ENCODE measurements around the gene ZRSR2.
"Not testable (repeated sequence)": the region's sequence is repeated elsewhere in the genome, so short reads cannot be mapped to it uniquely, and the experiment has no call there.

Gene ZRSR2

DNA sequence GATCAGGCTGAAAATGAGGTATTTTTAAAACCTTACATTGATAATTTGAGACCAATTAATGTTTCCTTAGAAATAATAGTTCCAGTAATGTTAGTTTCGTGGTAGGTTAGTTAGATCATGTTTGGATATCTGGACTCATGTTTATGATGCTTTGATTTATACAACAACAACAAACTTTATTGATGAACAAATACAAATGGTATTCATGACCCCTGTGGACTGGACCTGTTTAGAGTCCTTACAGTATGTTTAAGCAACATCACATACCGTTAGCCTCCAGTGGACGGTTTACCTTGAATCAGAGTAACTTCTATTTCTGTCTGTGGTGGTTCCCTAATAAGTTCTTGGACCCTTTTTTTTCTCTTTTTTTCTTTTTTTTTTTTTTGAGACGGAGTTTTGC, 18.0 kb downstream of the ZRSR2 start:
- no peak for DNase-seq

DNA sequence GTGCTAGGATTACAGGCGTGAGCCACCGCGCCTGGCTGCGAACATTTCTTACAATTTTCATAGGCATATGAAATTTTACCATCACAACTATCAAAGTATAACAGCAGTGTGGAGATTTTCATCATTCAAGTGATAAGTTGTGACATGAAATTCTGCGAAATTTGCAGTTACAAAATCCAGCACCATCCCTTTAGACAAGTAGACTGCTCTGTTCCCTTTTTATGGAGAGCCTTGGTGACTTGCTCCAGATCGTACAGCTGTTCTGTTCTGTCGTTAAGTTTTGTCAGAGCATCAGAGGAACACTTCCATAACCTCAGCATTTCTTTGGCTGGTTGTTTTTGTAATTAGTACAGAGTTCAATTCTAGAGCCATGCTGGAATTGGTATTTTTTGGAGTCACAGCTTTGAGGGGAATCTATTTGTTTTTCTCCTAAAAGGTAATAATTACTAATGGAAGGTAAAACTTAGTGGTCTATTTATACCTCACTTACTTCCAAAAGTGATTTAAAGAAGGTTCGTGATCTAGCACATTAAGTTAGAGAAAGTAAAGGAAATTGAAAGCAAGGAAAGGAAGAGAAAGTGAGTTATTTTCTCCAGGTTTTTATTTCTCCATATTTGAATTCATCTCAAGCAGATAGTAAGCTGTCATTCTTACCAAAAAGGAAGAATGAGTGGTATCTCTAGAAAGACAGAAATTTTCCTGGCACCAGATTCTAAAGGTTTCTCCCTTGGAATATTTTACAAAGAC, 22.1 kb downstream of the ZRSR2 start:
- no peak for DNase-seq

DNA sequence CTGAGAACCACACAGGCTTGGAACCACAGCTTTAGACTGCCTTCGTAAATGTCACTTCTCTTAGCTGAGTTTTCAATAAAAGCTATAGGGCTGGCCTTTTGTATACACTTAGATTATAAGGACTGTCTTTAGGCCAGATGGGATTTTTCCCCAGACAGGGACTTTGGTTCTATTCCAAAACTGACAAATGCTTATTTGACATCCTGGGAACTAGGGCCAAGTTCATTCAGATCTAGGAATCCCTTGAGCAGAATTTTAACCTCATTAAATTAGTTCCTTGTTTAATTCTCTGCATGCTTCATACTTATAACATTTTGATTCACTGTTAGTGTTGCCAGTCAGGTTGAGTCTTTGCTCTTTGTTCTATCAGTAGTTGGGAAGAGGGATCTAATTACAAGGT, 23.1 kb downstream of the ZRSR2 start:
- no peak for DNase-seq

DNA sequence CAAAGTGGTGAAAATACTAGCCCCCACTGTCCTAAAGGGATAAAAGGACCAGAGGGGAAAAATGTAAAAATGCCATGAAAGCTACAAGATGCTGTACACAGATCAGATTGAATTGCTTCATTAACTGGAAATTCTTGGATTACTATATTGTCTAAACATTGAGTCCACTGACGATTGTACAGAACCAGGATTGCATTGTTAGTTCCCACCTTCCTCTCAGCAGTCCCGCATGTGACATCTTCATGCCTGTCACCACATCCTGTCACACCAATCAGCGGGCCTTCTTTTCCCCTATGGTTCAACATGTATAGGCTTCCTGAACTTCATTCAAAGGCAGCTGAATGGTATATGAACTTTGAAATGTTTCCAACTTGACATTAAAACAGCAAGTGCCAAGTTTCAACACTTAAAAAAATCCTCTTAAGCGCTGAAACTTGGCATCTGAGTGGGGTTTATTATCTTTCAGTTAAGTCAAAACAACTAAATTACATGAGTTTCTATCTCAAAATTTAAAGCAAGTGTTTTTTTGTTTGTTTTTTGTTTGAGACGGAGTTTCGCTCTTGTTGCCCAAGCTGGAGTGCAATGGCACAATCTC, 24.6 kb downstream of the ZRSR2 start:
- no peak for DNase-seq

DNA sequence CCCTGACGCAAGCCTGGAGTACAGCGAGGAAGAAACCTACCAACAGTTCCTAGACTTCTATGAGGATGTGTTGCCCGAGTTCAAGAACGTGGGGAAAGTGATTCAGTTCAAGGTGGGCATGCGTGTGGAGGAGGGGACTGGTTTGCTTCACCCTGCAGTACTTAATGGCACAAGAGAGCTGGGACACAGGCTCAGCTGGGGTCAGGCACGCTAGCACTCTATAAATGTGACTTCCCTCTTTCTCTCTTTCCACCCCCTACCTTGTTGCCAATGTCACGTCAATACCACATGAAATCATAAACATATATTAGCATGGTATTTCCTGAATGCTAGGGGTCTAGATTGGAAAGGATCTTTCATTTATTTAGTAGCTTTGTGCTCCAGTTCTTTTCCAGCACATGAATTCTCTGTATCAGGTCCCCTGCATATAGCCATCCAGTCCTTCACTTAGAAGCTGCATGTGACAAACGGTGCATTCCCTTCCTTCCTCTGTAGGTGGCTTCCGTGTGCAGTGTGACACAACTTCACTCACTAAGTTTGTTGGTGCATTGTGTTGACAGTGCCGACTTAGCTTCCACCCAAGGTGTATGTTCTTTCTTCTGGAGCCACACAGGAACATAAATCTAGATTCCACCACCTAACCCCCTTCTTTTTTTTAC, 25.6 kb downstream of the ZRSR2 start:
- no peak for DNase-seq

DNA sequence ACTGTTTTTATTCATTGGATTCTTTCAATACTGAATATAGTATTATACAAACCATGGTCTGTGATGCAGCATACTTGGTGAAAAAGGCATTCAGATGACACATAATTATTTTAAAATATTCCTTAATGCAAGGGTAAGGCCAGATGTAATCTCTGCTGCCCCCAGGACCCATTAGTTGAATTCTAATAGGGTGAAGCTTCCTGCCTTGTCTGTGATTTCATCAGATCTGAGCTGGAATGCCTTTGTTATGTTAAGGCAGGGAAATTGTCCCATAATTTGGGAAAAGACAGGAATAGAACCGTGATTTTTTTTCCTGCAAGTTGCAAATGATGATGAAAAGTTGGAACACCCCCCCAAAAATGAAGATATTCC, 26.1 kb downstream of the ZRSR2 start:
- no peak for DNase-seq

DNA sequence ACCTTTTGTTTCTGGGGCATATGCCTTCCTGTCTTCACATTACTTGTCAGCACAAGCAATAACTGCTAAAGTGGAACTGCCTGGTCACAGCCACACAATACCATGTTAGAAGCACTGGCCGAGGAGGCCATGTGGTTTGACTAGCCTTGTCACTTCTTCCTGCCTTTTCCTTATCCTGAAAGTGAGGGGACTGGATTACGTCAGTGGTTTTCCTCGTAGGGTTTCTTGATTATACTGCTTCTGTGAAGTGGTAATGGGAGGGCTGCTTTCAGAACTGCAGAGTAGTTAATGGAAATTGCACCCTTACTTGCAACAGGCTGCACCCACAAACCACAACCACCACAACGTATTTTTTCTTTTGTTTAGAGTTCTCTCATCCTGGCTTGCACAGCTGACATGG, 26.6 kb downstream of the ZRSR2 start:
- no peak for DNase-seq

DNA sequence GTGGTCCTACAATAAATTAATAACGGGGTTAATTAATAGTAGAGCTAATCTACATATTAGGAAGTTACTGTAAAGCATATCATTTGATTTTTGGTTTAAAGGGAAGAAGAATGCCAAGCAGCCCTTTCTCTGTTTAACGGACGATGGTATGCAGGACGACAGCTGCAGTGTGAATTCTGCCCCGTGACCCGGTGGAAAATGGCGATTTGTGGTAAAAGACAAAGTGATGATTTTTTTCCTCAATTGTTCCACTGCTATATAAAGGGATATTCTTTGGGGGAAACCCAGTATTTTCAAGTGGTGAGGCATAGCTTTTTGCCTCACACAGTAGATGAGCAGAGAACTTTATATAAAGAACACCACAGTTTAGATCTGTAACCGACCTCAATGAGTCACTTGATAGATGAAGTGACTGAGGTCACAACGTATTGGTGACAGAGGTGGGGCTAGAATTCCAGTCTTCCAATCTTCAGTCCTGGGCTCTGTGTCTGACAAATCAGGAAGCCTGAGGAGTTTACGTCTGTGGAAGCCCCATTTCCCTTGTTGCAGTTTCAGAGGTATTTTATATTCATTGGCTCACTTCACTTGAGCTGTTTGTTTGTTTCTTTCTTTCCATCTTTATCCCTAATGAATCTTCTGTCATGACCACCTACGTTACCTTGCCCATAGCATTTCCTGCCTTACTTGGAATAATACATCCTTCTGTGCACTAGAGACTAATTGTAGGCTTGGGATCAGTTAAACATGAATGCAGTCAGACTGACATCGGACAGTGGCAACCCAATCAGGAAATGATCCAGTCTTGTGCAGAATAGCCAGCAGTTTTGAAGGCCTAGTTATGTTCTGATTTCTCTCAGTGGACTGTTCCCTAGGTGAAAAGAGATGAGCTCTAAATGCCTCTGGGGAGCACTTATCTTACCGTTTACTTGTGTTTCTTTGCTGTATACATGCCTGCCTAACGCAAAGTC, 30.1 kb downstream of the ZRSR2 start:
- DNase-seq = no peak

DNA sequence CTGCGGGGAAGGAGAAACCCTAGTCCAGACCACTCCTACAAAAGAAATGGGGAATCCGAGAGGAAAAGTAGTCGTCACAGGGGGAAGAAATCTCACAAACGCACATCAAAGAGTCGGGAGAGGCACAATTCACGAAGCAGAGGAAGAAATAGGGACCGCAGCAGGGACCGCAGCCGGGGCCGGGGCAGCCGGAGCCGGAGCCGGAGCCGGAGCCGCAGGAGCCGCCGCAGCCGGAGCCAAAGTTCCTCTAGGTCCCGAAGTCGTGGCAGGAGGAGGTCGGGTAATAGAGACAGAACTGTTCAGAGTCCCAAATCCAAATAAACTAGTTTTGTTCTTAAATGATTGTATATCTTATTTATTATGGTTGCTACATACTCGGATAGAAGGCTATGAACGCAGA, 32.6 kb downstream of the ZRSR2 start:
- no peak for DNase-seq

DNA sequence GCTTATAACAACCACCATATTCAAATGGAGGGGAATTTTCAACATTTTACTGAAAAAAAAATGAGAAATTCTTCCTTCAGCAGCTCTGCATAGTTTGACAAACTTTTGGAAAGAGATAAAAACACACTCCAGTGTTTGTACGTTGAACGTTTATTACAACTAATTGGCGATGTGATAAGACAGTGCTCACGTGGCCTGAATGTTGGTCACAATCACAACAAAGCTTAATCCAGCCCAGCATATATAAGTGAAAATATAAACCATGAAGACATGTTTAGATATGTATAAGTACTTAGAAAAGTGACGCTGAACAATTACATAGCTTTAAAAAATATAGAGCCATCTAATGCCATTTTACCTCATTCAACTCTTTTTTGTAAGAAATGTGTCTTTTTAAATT, 35.7 kb downstream of the ZRSR2 start:
- DNase-seq = no peak

DNA sequence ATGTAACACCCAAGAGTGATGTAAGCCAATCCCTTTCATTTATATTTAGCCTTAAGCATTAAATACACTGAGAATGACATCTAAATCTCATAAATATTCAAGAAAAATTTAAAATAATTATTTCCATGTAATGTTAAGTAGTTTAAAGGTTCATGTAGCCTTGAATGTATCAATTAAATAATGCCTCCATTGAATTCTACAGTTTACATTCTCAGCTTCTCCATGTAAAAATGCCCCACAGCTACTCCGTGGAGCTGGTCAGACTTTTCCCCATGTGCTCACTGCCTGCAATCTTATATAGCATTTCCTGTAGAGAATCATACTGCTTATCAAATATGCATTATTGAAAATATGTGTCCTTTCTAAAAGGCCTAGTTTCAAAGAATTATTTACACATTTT, 38.9 kb downstream of the ZRSR2 start:
- DNase-seq = no peak

DNA sequence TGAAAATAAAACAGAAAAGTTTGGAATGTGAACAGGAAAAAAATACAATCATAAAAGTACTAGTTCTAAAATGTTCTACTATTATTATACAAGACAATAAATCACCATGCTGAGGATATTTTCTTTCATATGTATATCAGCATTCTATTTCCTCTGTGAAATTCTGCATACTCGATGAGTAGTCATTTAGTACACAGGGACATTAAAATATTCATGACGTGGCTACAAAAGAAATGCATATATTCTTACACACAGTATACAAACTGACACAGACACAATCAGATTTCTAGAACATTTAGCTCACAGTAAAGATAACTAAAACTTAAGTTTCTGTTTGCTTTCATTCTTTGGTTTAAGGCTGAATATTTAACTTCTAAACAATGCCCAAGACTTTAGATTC, 41.1 kb downstream of the ZRSR2 start:
- DNase-seq = not testable (repeated sequence)

DNA sequence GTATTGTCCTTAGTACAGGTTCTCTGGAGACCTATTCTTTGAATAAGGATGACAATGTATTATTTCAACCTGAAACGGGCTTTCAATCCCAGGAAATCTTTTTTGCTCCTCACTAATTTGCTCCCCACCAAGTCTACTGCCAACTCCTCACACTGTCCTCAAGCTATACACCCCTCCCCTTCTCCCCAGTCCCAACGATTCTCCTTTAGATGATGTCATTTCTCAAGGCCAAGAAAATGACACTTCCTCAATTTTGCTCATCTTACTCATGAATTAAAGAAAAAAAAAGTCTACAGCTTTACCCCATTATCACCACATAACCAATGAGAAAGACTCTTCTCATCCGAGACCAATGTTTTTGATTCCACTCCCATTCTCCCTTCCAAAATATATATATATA, 43.8 kb downstream of the ZRSR2 start:
- DNase-seq = no peak

DNA sequence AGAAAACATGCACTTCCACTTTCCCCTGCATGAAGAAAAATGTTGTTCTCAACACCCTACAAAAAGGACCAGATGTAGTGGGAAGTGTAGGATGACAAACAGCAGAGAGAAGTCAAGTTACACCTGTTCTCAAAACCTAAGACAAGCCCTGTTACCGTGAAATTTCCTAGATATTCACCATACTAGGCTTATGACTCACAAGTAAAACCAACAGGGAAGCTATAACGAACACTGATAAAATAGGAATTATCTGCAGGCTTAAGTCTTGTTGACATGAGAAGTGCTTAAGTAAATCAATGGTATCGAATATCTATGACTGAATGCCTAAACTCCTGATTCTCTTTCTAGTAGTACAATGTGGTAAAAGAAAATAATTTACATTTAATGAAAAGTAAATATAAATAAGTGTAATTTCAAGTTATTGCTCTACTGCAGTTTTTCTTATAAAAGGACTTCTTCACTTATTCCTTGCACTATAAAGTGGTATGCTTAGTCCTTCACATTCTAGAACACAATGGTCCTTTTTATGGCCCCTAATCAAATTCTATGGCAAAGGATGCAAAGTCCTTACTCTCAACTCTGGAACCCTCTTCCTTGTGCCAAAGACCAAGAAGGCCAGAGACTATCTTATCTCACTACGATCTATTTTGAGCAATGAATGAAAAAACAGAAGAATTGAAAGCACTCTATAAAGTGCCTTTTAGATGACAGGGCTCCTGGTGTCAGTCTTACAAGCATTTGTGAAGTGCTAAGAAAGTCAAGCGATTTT, 44.7 kb downstream of the ZRSR2 start:
- DNase-seq = no peak

DNA sequence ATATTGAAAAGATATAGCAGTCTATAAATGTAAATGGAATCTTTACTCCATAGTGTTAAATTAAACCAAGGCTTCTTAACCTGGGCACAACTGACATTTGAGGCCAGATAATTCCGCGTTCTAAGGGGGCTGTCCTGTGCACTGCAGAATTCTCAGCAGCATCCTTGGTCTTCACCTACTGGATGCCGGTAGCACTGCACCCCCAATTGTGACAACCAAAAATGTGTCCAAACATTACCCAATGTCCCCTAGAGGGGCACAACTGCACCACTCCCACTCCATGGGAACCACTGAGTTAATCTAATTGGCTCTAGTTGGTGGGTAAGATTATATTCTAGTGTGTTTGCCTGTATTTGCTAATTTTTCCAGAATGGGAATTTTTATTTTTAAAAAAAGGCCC, 47.7 kb downstream of the ZRSR2 start:
- DNase-seq = no peak

DNA sequence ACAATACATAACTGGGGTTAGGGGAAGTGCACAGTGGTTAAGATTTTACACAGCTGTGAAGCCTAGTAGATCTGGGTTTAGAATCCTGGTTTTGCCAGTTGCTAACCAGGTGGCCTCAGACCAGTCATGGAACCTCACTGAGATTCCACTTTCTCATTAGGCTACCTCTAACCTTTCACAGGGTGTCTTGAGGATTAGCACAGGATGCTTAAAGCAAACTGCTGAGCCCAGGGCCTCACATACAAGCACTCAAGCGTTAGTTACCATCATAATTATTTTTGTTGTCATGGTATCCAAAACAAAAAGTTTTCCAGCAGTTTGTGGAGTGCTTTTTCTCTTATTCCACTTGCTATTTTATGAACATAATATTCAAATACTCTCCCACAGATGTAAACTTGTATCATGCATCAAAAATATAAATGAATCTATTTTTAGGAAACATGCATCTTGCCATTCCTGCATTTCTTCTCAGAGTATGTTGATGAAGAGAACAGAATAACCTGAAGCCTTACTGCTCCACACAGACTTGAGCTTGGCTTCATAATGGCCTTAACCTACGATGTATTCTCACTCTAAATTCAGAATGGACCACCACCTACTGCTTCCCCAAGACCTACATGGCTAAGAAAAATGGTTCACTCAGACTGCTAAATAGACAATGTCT, 51.7 kb downstream of the ZRSR2 start:
- DNase-seq = no peak

DNA sequence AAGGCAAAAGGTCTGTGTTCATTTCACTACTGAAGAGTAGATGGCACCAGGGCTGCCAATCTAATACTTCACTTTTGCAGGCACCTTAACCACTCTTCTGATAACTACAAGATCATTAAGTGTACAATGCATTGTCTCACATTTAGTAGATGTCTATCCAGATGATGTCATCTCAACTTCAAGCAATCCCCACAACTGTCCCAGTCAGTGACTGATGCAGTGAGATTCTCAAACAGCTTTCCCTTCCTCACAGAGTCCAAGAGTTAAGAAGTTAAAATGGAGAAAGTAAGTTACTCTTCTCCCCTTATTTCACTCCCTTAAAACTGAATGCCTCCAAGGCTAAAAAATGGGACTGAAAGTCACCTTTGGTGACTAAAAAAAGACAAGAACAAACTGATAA, 53.7 kb downstream of the ZRSR2 start:
- DNase-seq = no peak

DNA sequence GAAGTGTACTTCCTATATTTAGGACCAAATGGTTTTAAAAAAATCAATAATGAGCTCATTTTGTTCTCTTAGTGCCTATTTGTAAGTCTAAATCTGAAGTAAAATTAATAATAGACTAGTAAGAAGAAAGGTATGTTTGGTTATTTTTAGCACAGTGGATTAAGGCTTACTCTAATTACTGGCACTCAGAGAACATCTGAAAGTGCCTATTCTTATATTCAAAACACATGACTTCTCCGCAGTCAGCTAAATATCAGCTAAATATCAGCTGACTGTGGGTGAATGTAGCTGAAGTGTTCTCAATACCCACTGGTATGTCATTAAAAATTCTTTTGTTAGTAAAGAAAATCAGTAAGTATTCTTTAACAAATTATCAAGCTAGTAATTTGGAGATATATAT, 58.3 kb downstream of the ZRSR2 start:
- no peak for DNase-seq

DNA sequence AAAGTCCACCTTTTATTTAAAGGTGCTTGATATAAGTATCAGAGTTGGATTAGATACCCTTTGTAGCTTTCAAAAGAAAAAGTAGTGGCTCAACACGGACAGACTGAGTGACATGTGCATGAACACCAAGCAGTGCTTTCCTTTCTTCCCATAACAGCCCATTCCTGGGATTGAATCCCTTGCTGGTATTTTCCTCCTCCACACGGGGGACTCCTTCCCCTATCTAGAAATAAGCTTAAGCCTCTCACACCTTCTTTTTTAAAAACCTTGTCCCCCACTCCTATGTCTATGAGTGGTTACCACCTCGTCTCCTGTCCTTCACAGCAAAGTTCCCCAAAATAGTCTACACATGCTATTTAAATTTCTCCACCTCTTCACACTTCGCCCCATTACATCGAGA, 59.3 kb downstream of the ZRSR2 start:
- DNase-seq = no peak

DNA sequence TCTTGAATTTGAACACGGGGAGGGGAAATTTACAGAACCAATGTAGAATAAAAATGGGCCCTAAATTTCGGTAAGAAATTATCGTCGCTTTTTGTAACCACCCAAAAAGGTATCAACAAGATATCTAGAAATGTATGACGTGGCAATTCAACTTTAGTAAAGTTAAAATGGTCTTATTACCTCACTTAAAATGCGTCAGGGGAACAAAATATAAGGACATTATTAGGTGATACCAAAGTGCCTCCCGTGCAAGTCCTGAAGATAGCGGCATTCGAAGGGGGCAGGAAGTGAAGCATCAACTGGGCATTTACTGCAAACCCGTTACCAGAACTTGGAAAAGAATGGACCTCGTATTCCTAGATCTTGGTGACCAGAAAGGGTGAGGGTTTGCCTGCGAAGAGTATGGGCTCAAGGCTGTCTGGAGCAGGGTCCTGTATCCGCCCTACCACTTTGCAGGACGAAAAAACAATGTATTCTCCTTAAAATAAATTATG, 63.3 kb downstream of the ZRSR2 start:
- no peak for DNase-seq

DNA sequence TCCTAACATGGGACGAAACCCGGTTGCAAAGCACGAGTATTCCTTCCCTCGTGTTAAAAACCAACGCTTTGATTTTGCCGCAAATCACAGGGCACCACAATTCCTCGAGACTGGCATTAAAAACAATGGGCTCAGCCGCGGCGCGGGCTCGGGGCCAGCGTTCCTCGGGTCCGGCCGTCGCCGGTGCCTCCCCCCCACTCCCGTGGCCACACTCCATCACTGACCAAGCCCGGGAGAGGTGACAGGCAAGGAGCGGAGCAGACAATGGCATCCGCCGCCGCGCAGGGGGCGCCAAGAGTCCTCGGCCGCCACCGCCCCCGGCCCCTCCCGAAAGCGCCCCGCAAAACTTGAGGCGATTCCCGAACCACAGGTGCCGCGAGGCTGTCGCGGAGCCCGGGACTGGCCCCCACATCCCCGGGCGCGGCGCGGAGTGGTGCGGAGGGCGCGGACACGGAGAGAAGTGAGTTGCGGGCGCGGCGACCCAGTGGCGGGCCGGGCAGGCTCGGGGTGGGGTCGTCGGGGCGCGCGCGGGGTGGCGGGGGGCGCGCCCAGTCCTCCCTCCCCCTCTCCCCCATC, 63.9 kb downstream of the ZRSR2 start:
- DNase-seq = no peak

Data from NCI-H1694 treated with DMSO at 0.1 percent for 48 hours (cell line).